HCT116 (cell line): ENCODE results near the gene LLGL2.

ENCODE experiments used
- CBX3 ChIP-seq: IDR thresholded peaks from 2 replicates; pipeline ENCODE4 v1.6.1; 2012; ENCODE audit warnings: low read depth
- CTCF ChIP-seq, 3 experiments: fragments of 200-600 bp in 1 of 3; sonication (generic) in 1 of 3; IDR thresholded peaks in 2 of 3; conservative IDR thresholded peaks in 1 of 3; 2 replicates each; pipeline ENCODE4 v1.5.1; 2012 to 2017; ENCODE audit warnings: low read depth in 2 of 3, low read length in 2 of 3, antibody characterized with exemption in 1 of 3, borderline replicate concordance in 1 of 3, control low read depth in 1 of 3, mild to moderate bottlenecking in 1 of 3, mixed read lengths in 1 of 3, mixed run types in 1 of 3, moderate library complexity in 1 of 3; ENCODE audit not compliant: insufficient read depth in 1 of 3
- ELF1 ChIP-seq: IDR thresholded peaks from 2 replicates; pipeline ENCODE4 v1.6.1; 2012; ENCODE audit warnings: low read depth, borderline replicate concordance
- EZH2 ChIP-seq: fragments of 200-600 bp; sonication (generic); IDR thresholded peaks from 2 replicates; pipeline ENCODE4 v1.6.1; 2017; ENCODE audit warnings: antibody characterized with exemption, mixed run types
- EZH2phosphoT487 ChIP-seq: fragments of 200-600 bp; IDR thresholded peaks from 2 replicates; pipeline ENCODE4 v1.6.1; 2018; ENCODE audit warnings: antibody characterized with exemption, borderline replicate concordance
- POLR2A ChIP-seq: IDR thresholded peaks from 2 replicates; pipeline ENCODE4 v1.7.0; 2011; ENCODE audit warnings: borderline replicate concordance; ENCODE audit not compliant: insufficient read depth, insufficient read length; ENCODE audit errors: extremely low read depth
- SP1 ChIP-seq: IDR thresholded peaks from 2 replicates; pipeline ENCODE4 v1.6.1; 2012; ENCODE audit warnings: low read depth
- ZBTB33 ChIP-seq: IDR thresholded peaks from 2 replicates; pipeline ENCODE4 v1.6.1; 2011; ENCODE audit warnings: mild to moderate bottlenecking, low read length, moderate library complexity; ENCODE audit not compliant: insufficient replicate concordance; ENCODE audit errors: extremely low read depth
- ZNF274 ChIP-seq: fragments of 200-500 bp; sonication (Bioruptor generic); IDR thresholded peaks from 2 replicates; pipeline ENCODE4 v1.6.1; 2014; ENCODE audit warnings: mild to moderate bottlenecking, low read depth, low read length, inconsistent platforms

- TF ChIP-seq CTCF (IDR thresholded peaks at IDR 0.05 in 2 of 3, conservative IDR thresholded peaks at IDR 0.05 in 1 of 3; ENCODE audit: borderline replicate concordance in 1 of 3, insufficient read depth in 1 of 3, low read depth in 2 of 3, low read length in 2 of 3) (no peak), ZBTB33 (no peak), SP1 (no peak), EZH2 (no peak), POLR2A (no peak), EZH2phosphoT487 (no peak), ELF1 (no peak), CBX3 (no peak), ZNF274 (no peak)
These were observed 15.5 kb downstream of the LLGL2 start for GRCh38 chr17:75540923-75541503.
